ENCODE data around the gene ZP3. TPM values are rescaled to one million over a fixed set of nuclear protein-coding genes. Genes with fewer than 3 reads are reported as not detected.

The ZP3 gene
- total RNA-seq, 4 donors from 2014 or later = 1.2 to 19.4 (median 2.4) TPM; not detected in 1

Other genes starting within 250 kb of the ZP3 start
- gene SRRM3, start 223.1 kb upstream of the ZP3 start, total RNA-seq = 1 to 10 TPM in 3 of 4 donors, under 1 TPM in 1; 0.22 to 3.1 (median 2.4) TPM
- gene HSPB1, start 122.3 kb upstream of the ZP3 start, total RNA-seq = 100 to 1,000 TPM; 272 to 385 (median 324) TPM
- gene YWHAG, start 66.0 kb upstream of the ZP3 start, total RNA-seq = 10 to 100 TPM; 54.9 to 96.6 (median 81.7) TPM
- gene SSC4D, start 15.3 kb upstream of the ZP3 start, total RNA-seq = under 1 TPM in 1 of 4 donors, not detected in 3; 0.84 TPM
- 10 to 100 TPM; 26.8 to 49.2 (median 33.7) TPM for gene DTX2, start 36.8 kb downstream of the ZP3 start, total RNA-seq
- 1 to 10 TPM; 2.1 to 8.6 (median 3.1) TPM for gene UPK3B, start 85.6 kb downstream of the ZP3 start, total RNA-seq
- gene SPDYE16, start 118.3 kb downstream of the ZP3 start, total RNA-seq = under 1 TPM in 1 of 4 donors, not detected in 3; 0.98 TPM
- 10 to 100 TPM in 1 of 4 donors, 1 to 10 TPM in 3; 7.5 to 15.7 (median 9.1) TPM for gene POMZP3, start 202.3 kb downstream of the ZP3 start, total RNA-seq